Measurements from ENCODE around the gene ST3GAL3. TPM values are rescaled to one million over a fixed set of nuclear protein-coding genes. Genes with fewer than 3 reads are reported as not detected.

ST3GAL3 gene
- polyA plus RNA-seq, 2 donors: 3.6 to 4.5 TPM

DNA sequence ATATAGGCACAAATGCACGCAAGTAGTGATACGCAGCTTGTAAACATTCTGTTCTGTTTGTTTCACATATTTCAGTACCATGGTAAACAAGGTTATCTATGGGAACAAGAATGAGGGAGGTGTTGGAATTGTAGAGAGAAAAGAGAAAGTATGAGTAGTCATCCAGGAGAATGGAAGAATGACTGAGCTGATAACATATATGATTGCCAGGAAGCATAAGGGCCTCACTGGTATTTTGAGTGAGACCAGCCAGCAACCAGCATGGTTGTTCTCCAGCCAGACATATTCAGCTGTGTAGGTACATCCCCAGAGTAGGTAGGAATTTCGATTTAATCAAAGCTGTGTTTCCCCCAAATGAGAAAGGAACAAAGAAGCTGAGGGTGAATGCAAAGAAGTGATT lies 167.4 kb downstream of the ST3GAL3 start:
- Histone ChIP-seq H3K36me3 (ENCODE audit: control insufficient read depth in 2 of 2, insufficient read depth in 2 of 2, low read length in 1 of 2) (peaks cover 0 to 3% of the 10 kb centered on the region in 2 donors), H3K4me3 (ENCODE audit: low read depth in 1 of 2, low read length in 2 of 2) (no peak overlapping the region), H3K27ac (ENCODE audit: low read depth in 2 of 2, low read length in 1 of 2) (no peak overlapping the region), H3K27me3 (ENCODE audit: control insufficient read depth in 1 of 2, insufficient read depth in 2 of 2, low read length in 2 of 2) (no peaks in the 10 kb centered on the region), H3K9me3 (ENCODE audit: control insufficient read depth in 2 of 2, insufficient read depth in 1 of 2, low read depth in 1 of 2, low read length in 1 of 2) (no peaks in the 10 kb centered on the region), H3K4me1 (ENCODE audit: control insufficient read depth in 2 of 2, insufficient read depth in 2 of 2, low read length in 1 of 2) (peaks cover 0 to under 1% of the 10 kb centered on the region in 2 donors)
- WGBS, 2 donors: 93 to 97% methylated on average over 3 of the region's 3 CpGs

DNA sequence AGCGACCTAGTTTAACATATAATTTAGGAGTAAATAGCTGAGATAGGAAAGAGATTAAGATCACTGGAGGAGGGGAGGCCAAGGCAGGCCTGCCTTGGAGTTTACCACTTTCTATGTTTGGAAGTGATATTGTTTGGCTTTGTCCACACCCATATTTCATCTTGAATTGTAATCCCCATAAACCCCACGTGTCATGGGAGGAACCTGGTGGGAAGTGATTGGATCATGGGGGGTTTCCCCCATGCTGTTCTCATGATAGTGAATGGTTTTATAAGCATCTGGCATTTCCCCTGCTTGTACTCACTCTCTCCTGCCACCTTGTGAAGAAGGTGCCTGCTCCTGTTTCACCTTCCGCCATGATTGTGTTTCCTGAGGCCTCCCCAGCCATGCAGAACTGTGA lies 168.0 kb downstream of the ST3GAL3 start:
- no peak overlapping the region for H3K4me3 ChIP-seq (ENCODE audit: low read depth in 1 of 2, low read length in 2 of 2)
- 82 to 87% methylated on average over 3 of the region's 3 CpGs for WGBS, 2 donors
- no peaks in the 10 kb centered on the region for H3K27me3 ChIP-seq (ENCODE audit: control insufficient read depth in 1 of 2, insufficient read depth in 2 of 2, low read length in 2 of 2)
- peaks cover 0 to 3% of the 10 kb centered on the region in 2 donors for H3K36me3 ChIP-seq (ENCODE audit: control insufficient read depth in 2 of 2, insufficient read depth in 2 of 2, low read length in 1 of 2)
- H3K4me1 ChIP-seq (ENCODE audit: control insufficient read depth in 2 of 2, insufficient read depth in 2 of 2, low read length in 1 of 2): peaks cover 0 to 4% of the 10 kb centered on the region in 2 donors
- H3K9me3 ChIP-seq (ENCODE audit: control insufficient read depth in 2 of 2, insufficient read depth in 1 of 2, low read depth in 1 of 2, low read length in 1 of 2): no peaks in the 10 kb centered on the region
- no peak overlapping the region for H3K27ac ChIP-seq (ENCODE audit: low read depth in 2 of 2, low read length in 1 of 2)

DNA sequence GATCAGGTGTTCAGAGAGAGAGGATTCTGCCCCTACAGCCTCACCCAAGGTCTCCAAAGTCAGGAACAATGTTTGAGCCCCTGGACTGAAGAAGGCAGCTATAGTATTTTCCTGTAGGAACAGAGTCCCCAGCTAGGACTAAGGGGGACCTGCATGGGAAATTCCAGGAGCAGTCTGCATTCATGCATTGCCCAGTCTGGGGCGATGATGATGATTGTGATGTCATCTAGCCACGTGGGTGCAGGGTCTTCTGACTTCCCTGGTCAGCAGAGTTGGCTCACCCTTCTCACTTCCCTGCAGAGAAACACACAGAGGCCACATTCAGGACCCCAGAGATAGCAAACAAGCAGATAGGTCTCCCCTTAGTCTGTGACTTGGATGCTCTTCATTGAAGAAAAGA lies 169.8 kb downstream of the ST3GAL3 start:
- no peak overlapping the region for H3K27ac ChIP-seq (ENCODE audit: low read depth in 2 of 2, low read length in 1 of 2)
- H3K27me3 ChIP-seq (ENCODE audit: control insufficient read depth in 1 of 2, insufficient read depth in 2 of 2, low read length in 2 of 2): no peaks in the 10 kb centered on the region
- no peak overlapping the region for H3K4me3 ChIP-seq (ENCODE audit: low read depth in 1 of 2, low read length in 2 of 2)
- 77 to 89% methylated on average over 2 of the region's 2 CpGs for WGBS, 2 donors
- H3K9me3 ChIP-seq (ENCODE audit: control insufficient read depth in 2 of 2, insufficient read depth in 1 of 2, low read depth in 1 of 2, low read length in 1 of 2): no peaks in the 10 kb centered on the region
- H3K4me1 ChIP-seq (ENCODE audit: control insufficient read depth in 2 of 2, insufficient read depth in 2 of 2, low read length in 1 of 2): peaks cover 0 to 4% of the 10 kb centered on the region in 2 donors
- peaks cover 0 to 3% of the 10 kb centered on the region in 2 donors for H3K36me3 ChIP-seq (ENCODE audit: control insufficient read depth in 2 of 2, insufficient read depth in 2 of 2, low read length in 1 of 2)

DNA sequence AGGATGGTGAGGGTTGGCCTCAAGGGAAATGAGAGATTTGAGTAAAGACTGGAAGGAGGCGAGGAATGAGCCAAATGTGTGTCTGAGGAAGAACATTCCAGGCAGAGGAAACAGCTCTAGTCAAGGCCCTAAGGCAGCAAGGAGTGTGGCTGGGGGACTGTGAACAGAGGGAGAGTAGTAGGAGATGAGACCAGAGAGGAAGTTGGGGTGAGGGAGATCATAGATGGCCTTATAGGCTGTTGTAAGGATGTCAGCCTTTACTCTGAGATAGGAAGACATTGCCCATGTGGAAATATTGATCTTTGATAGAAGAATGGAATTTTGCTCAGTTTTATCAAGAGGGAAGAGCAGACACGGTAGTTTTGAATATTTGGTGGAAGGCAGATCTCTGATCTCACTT lies 171.1 kb downstream of the ST3GAL3 start:
- no peak overlapping the region for H3K4me3 ChIP-seq (ENCODE audit: low read depth in 1 of 2, low read length in 2 of 2)
- H3K36me3 ChIP-seq (ENCODE audit: control insufficient read depth in 2 of 2, insufficient read depth in 2 of 2, low read length in 1 of 2): peaks cover 0 to 3% of the 10 kb centered on the region in 2 donors
- no peak overlapping the region for H3K27ac ChIP-seq (ENCODE audit: low read depth in 2 of 2, low read length in 1 of 2)
- H3K4me1 ChIP-seq (ENCODE audit: control insufficient read depth in 2 of 2, insufficient read depth in 2 of 2, low read length in 1 of 2): peaks cover 4 to 5% of the 10 kb centered on the region in 2 donors
- WGBS, 2 donors: 88 to 89% methylated on average over 2 of the region's 2 CpGs
- no peaks in the 10 kb centered on the region for H3K9me3 ChIP-seq (ENCODE audit: control insufficient read depth in 2 of 2, insufficient read depth in 1 of 2, low read depth in 1 of 2, low read length in 1 of 2)
- H3K27me3 ChIP-seq (ENCODE audit: control insufficient read depth in 1 of 2, insufficient read depth in 2 of 2, low read length in 2 of 2): no peaks in the 10 kb centered on the region

DNA sequence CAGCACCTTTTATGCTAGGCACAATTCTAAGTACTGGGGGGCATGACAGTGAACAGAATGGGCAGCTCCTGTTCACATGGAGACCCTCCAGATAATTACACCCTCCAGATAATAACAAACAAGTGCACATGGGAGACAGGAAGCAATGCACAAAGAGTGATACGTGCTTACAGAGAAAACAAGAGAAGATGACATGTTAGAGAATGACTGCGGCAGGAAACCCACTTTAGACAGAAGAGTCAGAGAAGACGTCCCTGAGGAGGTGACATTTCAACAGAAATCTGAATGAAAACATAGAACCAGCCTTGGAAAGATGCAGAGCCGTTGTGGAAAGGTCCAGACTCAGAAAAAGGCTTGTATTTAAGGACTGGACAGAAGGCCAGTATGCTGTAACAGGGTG lies 171.5 kb downstream of the ST3GAL3 start:
- Histone ChIP-seq H3K27ac (ENCODE audit: low read depth in 2 of 2, low read length in 1 of 2) (no peak overlapping the region), H3K9me3 (ENCODE audit: control insufficient read depth in 2 of 2, insufficient read depth in 1 of 2, low read depth in 1 of 2, low read length in 1 of 2) (no peaks in the 10 kb centered on the region), H3K4me3 (ENCODE audit: low read depth in 1 of 2, low read length in 2 of 2) (no peak overlapping the region), H3K4me1 (ENCODE audit: control insufficient read depth in 2 of 2, insufficient read depth in 2 of 2, low read length in 1 of 2) (peaks cover 4 to 6% of the 10 kb centered on the region in 2 donors), H3K27me3 (ENCODE audit: control insufficient read depth in 1 of 2, insufficient read depth in 2 of 2, low read length in 2 of 2) (no peaks in the 10 kb centered on the region), H3K36me3 (ENCODE audit: control insufficient read depth in 2 of 2, insufficient read depth in 2 of 2, low read length in 1 of 2) (peaks cover 0 to 3% of the 10 kb centered on the region in 2 donors)
- WGBS, 2 donors: 82 to 88% methylated on average over 4 of the region's 4 CpGs

DNA sequence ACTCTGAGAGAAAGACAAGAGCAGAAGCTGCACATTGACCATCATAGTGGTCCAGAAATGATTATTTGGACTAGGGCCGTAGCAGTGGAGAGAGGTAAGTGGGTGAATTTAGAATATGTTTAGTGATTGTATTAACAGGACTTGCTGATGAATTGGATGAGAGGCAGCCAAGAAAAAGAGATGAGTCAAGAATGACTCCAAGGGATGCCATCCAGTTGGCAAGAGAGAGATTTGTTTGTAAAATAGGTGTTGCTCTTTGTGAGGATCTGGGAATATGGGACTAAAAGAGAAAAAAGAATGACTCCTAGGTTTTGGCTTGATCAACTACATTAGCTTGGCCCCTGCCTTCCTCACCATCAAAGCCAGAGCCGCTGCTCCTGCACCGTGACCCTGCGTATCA lies 172.1 kb downstream of the ST3GAL3 start:
- H3K27me3 ChIP-seq (ENCODE audit: control insufficient read depth in 1 of 2, insufficient read depth in 2 of 2, low read length in 2 of 2): no peaks in the 10 kb centered on the region

DNA sequence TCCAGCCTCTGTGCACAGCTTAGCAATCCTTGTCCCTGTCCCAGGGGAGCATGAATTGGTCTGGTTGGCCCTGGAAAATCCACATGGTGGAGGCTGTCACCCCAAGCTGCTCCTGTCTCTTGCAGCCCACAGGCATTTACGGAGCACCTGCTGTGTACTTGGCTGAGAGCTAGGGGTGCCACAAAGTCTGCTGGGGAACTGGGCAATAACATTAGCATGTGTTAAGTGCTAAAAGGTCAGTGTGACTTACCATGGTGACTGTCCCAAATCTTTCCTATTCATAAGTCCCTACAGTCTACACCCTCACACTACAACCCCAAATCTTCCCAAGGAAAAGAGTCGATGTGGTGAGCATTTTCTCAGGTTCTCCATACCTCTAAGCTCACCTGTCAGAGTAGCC lies 172.7 kb downstream of the ST3GAL3 start:
- H3K36me3 ChIP-seq (ENCODE audit: control insufficient read depth in 2 of 2, insufficient read depth in 2 of 2, low read length in 1 of 2): peaks cover 0 to 3% of the 10 kb centered on the region in 2 donors
- H3K27ac ChIP-seq (ENCODE audit: low read depth in 2 of 2, low read length in 1 of 2): no peak overlapping the region
- no peaks in the 10 kb centered on the region for H3K27me3 ChIP-seq (ENCODE audit: control insufficient read depth in 1 of 2, insufficient read depth in 2 of 2, low read length in 2 of 2)
- no peaks in the 10 kb centered on the region for H3K9me3 ChIP-seq (ENCODE audit: control insufficient read depth in 2 of 2, insufficient read depth in 1 of 2, low read depth in 1 of 2, low read length in 1 of 2)
- 92 to 97% methylated on average over 2 of the region's 2 CpGs for WGBS, 2 donors
- no peak overlapping the region for H3K4me3 ChIP-seq (ENCODE audit: low read depth in 1 of 2, low read length in 2 of 2)
- H3K4me1 ChIP-seq (ENCODE audit: control insufficient read depth in 2 of 2, insufficient read depth in 2 of 2, low read length in 1 of 2): peaks cover 4 to 9% of the 10 kb centered on the region in 2 donors

More for the DNA sequence above, 172.1 kb downstream of the ST3GAL3 start:
- Histone ChIP-seq H3K4me1 (ENCODE audit: control insufficient read depth in 2 of 2, insufficient read depth in 2 of 2, low read length in 1 of 2) (peaks cover 4 to 6% of the 10 kb centered on the region in 2 donors), H3K27ac (ENCODE audit: low read depth in 2 of 2, low read length in 1 of 2) (no peak overlapping the region), H3K4me3 (ENCODE audit: low read depth in 1 of 2, low read length in 2 of 2) (no peak overlapping the region), H3K36me3 (ENCODE audit: control insufficient read depth in 2 of 2, insufficient read depth in 2 of 2, low read length in 1 of 2) (peaks cover 0 to 3% of the 10 kb centered on the region in 2 donors), H3K9me3 (ENCODE audit: control insufficient read depth in 2 of 2, insufficient read depth in 1 of 2, low read depth in 1 of 2, low read length in 1 of 2) (no peaks in the 10 kb centered on the region)
- WGBS, 2 donors: 69 to 83% methylated on average over 4 of the region's 4 CpGs

DNA sequence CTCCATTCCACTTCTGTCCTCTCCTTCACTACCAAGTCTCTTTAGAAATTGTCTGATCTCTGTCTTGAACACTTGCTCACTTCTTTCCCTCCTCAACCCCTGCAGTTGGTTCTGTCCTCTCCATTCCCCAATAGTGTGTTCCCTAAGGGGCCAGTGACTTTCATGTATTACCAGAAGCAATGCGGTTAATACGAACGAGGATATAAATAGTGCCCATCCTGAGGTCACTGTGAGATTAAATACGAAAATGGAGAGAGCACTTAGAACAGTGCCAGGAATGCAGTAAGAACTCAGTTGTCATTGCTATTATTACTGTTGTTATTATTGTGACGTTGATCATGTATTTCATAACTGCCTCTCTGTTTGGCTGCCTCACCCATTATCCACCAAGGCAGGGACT lies 173.3 kb downstream of the ST3GAL3 start:
- Histone ChIP-seq H3K4me1 (ENCODE audit: control insufficient read depth in 2 of 2, insufficient read depth in 2 of 2, low read length in 1 of 2) (peaks cover 4 to 13% of the 10 kb centered on the region in 2 donors), H3K9me3 (ENCODE audit: control insufficient read depth in 2 of 2, insufficient read depth in 1 of 2, low read depth in 1 of 2, low read length in 1 of 2) (no peaks in the 10 kb centered on the region), H3K4me3 (ENCODE audit: low read depth in 1 of 2, low read length in 2 of 2) (no peak overlapping the region), H3K27ac (ENCODE audit: low read depth in 2 of 2, low read length in 1 of 2) (no peak overlapping the region), H3K36me3 (ENCODE audit: control insufficient read depth in 2 of 2, insufficient read depth in 2 of 2, low read length in 1 of 2) (no peaks in the 10 kb centered on the region), H3K27me3 (ENCODE audit: control insufficient read depth in 1 of 2, insufficient read depth in 2 of 2, low read length in 2 of 2) (no peaks in the 10 kb centered on the region)
- WGBS, 2 donors: 84 to 88% methylated on average over 5 of the region's 5 CpGs

DNA sequence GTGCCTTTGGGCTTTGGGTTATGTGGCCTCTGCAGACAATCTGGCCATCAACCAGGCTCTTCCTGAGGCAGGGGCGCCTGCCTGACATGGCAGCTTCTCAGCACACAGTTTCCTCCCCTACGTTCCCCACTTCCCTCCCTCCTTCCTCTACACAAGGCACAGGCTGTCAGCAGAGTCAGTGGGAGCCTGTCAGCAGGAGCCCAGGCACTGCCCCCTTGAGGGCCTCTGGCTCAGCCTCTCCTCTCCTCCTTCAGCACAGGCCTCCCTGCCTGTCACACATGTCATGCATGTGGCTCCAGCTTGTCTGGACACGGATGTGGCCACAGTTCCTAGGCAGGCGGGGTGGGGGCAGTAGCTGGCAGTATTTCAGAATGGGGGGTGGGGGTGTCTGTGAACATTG lies 174.1 kb downstream of the ST3GAL3 start:
- no peak overlapping the region for H3K27ac ChIP-seq (ENCODE audit: low read depth in 2 of 2, low read length in 1 of 2)
- WGBS, 2 donors: 71 to 80% methylated on average over 4 of the region's 4 CpGs

DNA sequence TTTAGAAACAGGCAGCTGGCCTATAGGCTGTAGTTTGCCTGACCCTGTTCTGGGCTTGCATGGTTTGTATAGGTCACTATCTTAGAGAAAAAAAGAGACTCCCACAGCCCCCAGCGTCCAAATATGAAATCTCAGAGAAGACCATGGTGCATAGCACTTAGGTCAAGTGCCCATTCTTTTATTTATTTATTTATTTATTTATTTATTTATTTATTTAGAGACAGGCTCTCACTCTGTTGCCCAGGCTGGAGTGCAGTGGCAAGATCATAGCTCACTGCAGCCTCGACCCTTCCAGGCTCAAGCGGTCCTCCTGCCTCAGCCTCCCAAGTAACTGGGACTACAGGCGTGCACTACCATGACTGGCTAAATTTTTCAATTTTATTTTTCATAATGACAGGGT lies 175.4 kb downstream of the ST3GAL3 start:
- no peaks in the 10 kb centered on the region for H3K27me3 ChIP-seq (ENCODE audit: control insufficient read depth in 1 of 2, insufficient read depth in 2 of 2, low read length in 2 of 2)
- WGBS, 2 donors: 98 to 99% methylated on average over 4 of the region's 4 CpGs

More for the DNA sequence above, 174.1 kb downstream of the ST3GAL3 start:
- peaks cover 4 to 13% of the 10 kb centered on the region in 2 donors for H3K4me1 ChIP-seq (ENCODE audit: control insufficient read depth in 2 of 2, insufficient read depth in 2 of 2, low read length in 1 of 2)
- H3K36me3 ChIP-seq (ENCODE audit: control insufficient read depth in 2 of 2, insufficient read depth in 2 of 2, low read length in 1 of 2): no peaks in the 10 kb centered on the region
- no peaks in the 10 kb centered on the region for H3K9me3 ChIP-seq (ENCODE audit: control insufficient read depth in 2 of 2, insufficient read depth in 1 of 2, low read depth in 1 of 2, low read length in 1 of 2)
- H3K27me3 ChIP-seq (ENCODE audit: control insufficient read depth in 1 of 2, insufficient read depth in 2 of 2, low read length in 2 of 2): no peaks in the 10 kb centered on the region
- no peak overlapping the region for H3K4me3 ChIP-seq (ENCODE audit: low read depth in 1 of 2, low read length in 2 of 2)

More for the DNA sequence above, 175.4 kb downstream of the ST3GAL3 start:
- Histone ChIP-seq H3K36me3 (ENCODE audit: control insufficient read depth in 2 of 2, insufficient read depth in 2 of 2, low read length in 1 of 2) (no peaks in the 10 kb centered on the region), H3K9me3 (ENCODE audit: control insufficient read depth in 2 of 2, insufficient read depth in 1 of 2, low read depth in 1 of 2, low read length in 1 of 2) (no peaks in the 10 kb centered on the region), H3K4me1 (ENCODE audit: control insufficient read depth in 2 of 2, insufficient read depth in 2 of 2, low read length in 1 of 2) (peaks cover 4 to 13% of the 10 kb centered on the region in 2 donors), H3K27ac (ENCODE audit: low read depth in 2 of 2, low read length in 1 of 2) (no peak overlapping the region), H3K4me3 (ENCODE audit: low read depth in 1 of 2, low read length in 2 of 2) (no peak overlapping the region)
